T1000 (cell line): ENCODE data around the gene TTC1.
"Not testable (repeated sequence)": the region's sequence is repeated elsewhere in the genome, so short reads cannot be mapped to it uniquely, and the experiment has no call there.

Experiments
- DNase-seq: peaks from one replicate; lab custom pipeline; 2025; ENCODE audit warnings: mixed read lengths; lab: John Stamatoyannopoulos, UW

Gene TTC1

GRCh38 chr5:160042671-160043070 lies 33.7 kb downstream of the TTC1 start:
- DNase-seq: no peak

GRCh38 chr5:160044391-160044804 lies 35.5 kb downstream of the TTC1 start:
- DNase-seq: no peak

GRCh38 chr5:160044967-160045366 lies 36.0 kb downstream of the TTC1 start:
- DNase-seq: no peak

- DNase-seq: no peak
These were observed 38.5 kb downstream of the TTC1 start for GRCh38 chr5:160047423-160047822.

- DNase-seq: no peak
These were observed 39.2 kb downstream of the TTC1 start for GRCh38 chr5:160048131-160048530.

- no peak for DNase-seq
These were observed 40.2 kb downstream of the TTC1 start for GRCh38 chr5:160049099-160049498.

GRCh38 chr5:160054047-160054446 lies 45.1 kb downstream of the TTC1 start:
- no peak for DNase-seq

- DNase-seq: peak; percentile 9
These were observed 45.9 kb downstream of the TTC1 start for GRCh38 chr5:160054831-160055230.

- no peak for DNase-seq
These were observed 48.3 kb downstream of the TTC1 start for GRCh38 chr5:160057256-160057655.

GRCh38 chr5:160060001-160060400 lies 51.1 kb downstream of the TTC1 start:
- DNase-seq: no peak

GRCh38 chr5:160061770-160062169 lies 52.8 kb downstream of the TTC1 start:
- DNase-seq: no peak

- no peak for DNase-seq
These were observed 55.5 kb downstream of the TTC1 start for GRCh38 chr5:160064417-160064810.

GRCh38 chr5:160064995-160065614 lies 56.2 kb downstream of the TTC1 start:
- DNase-seq: no peak

- not testable (repeated sequence) for DNase-seq
These were observed 60.2 kb downstream of the TTC1 start for GRCh38 chr5:160069120-160069519.

GRCh38 chr5:160071516-160071915 lies 62.6 kb downstream of the TTC1 start:
- no peak for DNase-seq

- DNase-seq: no peak
These were observed 63.0 kb downstream of the TTC1 start for GRCh38 chr5:160071916-160072315.

- DNase-seq: no peak
These were observed 66.1 kb downstream of the TTC1 start for GRCh38 chr5:160075073-160075472.

- no peak for DNase-seq
These were observed 68.1 kb downstream of the TTC1 start for GRCh38 chr5:160076997-160077396.

GRCh38 chr5:160079753-160080152 lies 70.8 kb downstream of the TTC1 start:
- DNase-seq: no peak

- DNase-seq: no peak
These were observed 72.6 kb downstream of the TTC1 start for GRCh38 chr5:160081495-160081894.

GRCh38 chr5:160082614-160083500 lies 73.9 kb downstream of the TTC1 start:
- no peak for DNase-seq

GRCh38 chr5:160083501-160083900 lies 74.6 kb downstream of the TTC1 start:
- DNase-seq: no peak

GRCh38 chr5:160084144-160084543 lies 75.2 kb downstream of the TTC1 start:
- no peak for DNase-seq
